Measurements from ENCODE around the gene ITGB8. TPM values are rescaled to one million over a fixed set of nuclear protein-coding genes. Genes with fewer than 3 reads are reported as not detected.

Gene ITGB8
- total RNA-seq, 6 donors from 2014 or later = 5.2 to 30.5 (median 9.8) TPM

- Histone ChIP-seq H3K9me3 (no peaks in the 10 kb centered on the region), H3K27me3 (no peaks in the 10 kb centered on the region), H3K27ac (no peak overlapping the region), H3K4me1 (no peaks in the 10 kb centered on the region), H3K36me3 (no peaks in the 10 kb centered on the region), H3K4me3 (no peak overlapping the region)
- no peak for TF ChIP-seq POLR2A (IDR thresholded peaks at IDR 0.05)
- no peak for TF ChIP-seq POLR2AphosphoS5 (IDR thresholded peaks at IDR 0.05)
- no peak for TF ChIP-seq EP300 (IDR thresholded peaks at IDR 0.05)
- TF ChIP-seq, protein P1, sequence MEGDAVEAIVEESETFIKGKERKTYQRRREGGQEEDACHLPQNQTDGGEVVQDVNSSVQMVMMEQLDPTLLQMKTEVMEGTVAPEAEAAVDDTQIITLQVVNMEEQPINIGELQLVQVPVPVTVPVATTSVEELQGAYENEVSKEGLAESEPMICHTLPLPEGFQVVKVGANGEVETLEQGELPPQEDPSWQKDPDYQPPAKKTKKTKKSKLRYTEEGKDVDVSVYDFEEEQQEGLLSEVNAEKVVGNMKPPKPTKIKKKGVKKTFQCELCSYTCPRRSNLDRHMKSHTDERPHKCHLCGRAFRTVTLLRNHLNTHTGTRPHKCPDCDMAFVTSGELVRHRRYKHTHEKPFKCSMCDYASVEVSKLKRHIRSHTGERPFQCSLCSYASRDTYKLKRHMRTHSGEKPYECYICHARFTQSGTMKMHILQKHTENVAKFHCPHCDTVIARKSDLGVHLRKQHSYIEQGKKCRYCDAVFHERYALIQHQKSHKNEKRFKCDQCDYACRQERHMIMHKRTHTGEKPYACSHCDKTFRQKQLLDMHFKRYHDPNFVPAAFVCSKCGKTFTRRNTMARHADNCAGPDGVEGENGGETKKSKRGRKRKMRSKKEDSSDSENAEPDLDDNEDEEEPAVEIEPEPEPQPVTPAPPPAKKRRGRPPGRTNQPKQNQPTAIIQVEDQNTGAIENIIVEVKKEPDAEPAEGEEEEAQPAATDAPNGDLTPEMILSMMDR (IDR thresholded peaks at IDR 0.05) = no peak
- DNase-seq = no peak
- ATAC-seq (ENCODE audit: low FRiP score in 2 of 2) = no peak
- 84 to 85% methylated on average over 2 of the region's 2 CpGs for WGBS, 2 donors
Observed at GRCh38 chr7:20399521-20399920, 68.8 kb downstream of the ITGB8 start.

- H3K4me3 ChIP-seq = no peak overlapping the region
- ATAC-seq (ENCODE audit: low FRiP score in 2 of 2) = no peak
- TF ChIP-seq, protein P1 (IDR thresholded peaks at IDR 0.05) = no peak
- TF ChIP-seq POLR2A (IDR thresholded peaks at IDR 0.05) = no peak
- TF ChIP-seq EP300 (IDR thresholded peaks at IDR 0.05) = no peak
- TF ChIP-seq POLR2AphosphoS5 (IDR thresholded peaks at IDR 0.05) = no peak
- H3K27me3 ChIP-seq = no peaks in the 10 kb centered on the region
- no peaks in the 10 kb centered on the region for H3K9me3 ChIP-seq
- no peak overlapping the region for H3K27ac ChIP-seq
- H3K36me3 ChIP-seq = no peaks in the 10 kb centered on the region
- DNase-seq = no peak
- peaks cover 0 to 3% (median under 1%) of the 10 kb centered on the region in 4 donors for H3K4me1 ChIP-seq
- WGBS, 2 donors = 57 to 61% methylated on average over 3 of the region's 3 CpGs
Observed at GRCh38 chr7:20401861-20402746, 71.4 kb downstream of the ITGB8 start.

DNA sequence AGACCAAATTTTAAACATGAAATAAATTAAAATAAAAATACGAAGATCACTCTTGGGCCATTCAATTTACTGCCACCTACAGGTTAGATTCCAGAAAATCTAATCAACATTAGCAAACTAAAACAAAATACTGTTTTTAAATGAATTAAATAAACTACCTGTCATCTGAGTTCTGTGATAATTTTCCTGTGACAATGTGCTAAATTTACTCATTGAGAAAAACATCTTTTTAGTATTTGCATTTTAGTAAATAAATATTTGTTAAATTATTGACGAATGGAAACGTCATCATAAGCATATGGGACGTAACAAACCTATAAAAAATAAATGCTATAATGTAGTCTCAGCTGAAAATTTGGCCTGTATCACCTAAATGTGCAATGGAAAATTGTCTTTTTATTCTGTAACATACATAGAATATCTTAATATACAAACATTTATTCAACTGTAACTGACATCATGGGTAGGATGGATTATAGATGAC, 72.1 kb downstream of the ITGB8 start:
- no peak overlapping the region for H3K27ac ChIP-seq
- no peaks in the 10 kb centered on the region for H3K9me3 ChIP-seq
- peaks cover 0 to 8% (median 5%) of the 10 kb centered on the region in 4 donors for H3K4me1 ChIP-seq
- no peak for ATAC-seq (ENCODE audit: low FRiP score in 2 of 2)
- H3K4me3 ChIP-seq = no peak overlapping the region
- no peaks in the 10 kb centered on the region for H3K27me3 ChIP-seq
- TF ChIP-seq, protein P1 (IDR thresholded peaks at IDR 0.05) = no peak
- no peak for TF ChIP-seq EP300 (IDR thresholded peaks at IDR 0.05)
- TF ChIP-seq POLR2A (IDR thresholded peaks at IDR 0.05) = no peak
- no peak for TF ChIP-seq POLR2AphosphoS5 (IDR thresholded peaks at IDR 0.05)
- DNase-seq = no peak
- 77 to 80% methylated on average over 4 of the region's 4 CpGs for WGBS, 2 donors
- H3K36me3 ChIP-seq = no peaks in the 10 kb centered on the region

- TF ChIP-seq, protein P1 (IDR thresholded peaks at IDR 0.05) = no peak
- no peak for TF ChIP-seq EP300 (IDR thresholded peaks at IDR 0.05)
- no peak for TF ChIP-seq POLR2A (IDR thresholded peaks at IDR 0.05)
- TF ChIP-seq POLR2AphosphoS5 (IDR thresholded peaks at IDR 0.05) = no peak
- no peaks in the 10 kb centered on the region for H3K9me3 ChIP-seq
- H3K4me1 ChIP-seq = peaks cover 4 to 13% (median 11%) of the 10 kb centered on the region in 4 donors
- H3K27me3 ChIP-seq = no peaks in the 10 kb centered on the region
- ATAC-seq (ENCODE audit: low FRiP score in 2 of 2) = peak in 1 of 2 donors; percentile 85
- no peaks in the 10 kb centered on the region for H3K36me3 ChIP-seq
- no peak for DNase-seq
- no peak overlapping the region for H3K27ac ChIP-seq
- no peak overlapping the region for H3K4me3 ChIP-seq
- WGBS, 2 donors = 62 to 76% methylated on average over 3 of the region's 3 CpGs
Observed at GRCh38 chr7:20403331-20403730, 72.6 kb downstream of the ITGB8 start.

Measured in upper lobe of left lung (tissue), 6 donors.